SK-N-SH (cell line): ENCODE results near the gene RAET1L. TPM values are rescaled to one million over a fixed set of nuclear protein-coding genes. Genes with fewer than 3 reads are reported as not detected.

Experiments used
- CTCF ChIA-PET: fragments of 300-600, 350-600 bp; formaldehyde crosslinking; extraction: SDS; loops from one replicate; lab custom pipeline; 2021; lab: Yijun Ruan, JAX
- POLR2A ChIA-PET: fragments of 350-600 bp; sonication (Branson Sonifier 250); formaldehyde crosslinking; extraction: SDS; loops from one replicate; lab custom pipeline; 2020; ENCODE audit warnings: antibody characterized with exemption, inconsistent platforms; lab: Yijun Ruan, JAX
- DNase-seq: peaks from one replicate; pipeline ENCODE4 v3.0.0; 2012
- H2AFZ ChIP-seq: fragments of 200-600 bp; sonication (generic); 2 replicates; pipeline ENCODE4 v1.8.1; 2016; ENCODE audit warnings: antibody characterized with exemption, mild to moderate bottlenecking, low read depth
- H3F3A ChIP-seq: fragments of 200-600 bp; sonication (generic); replicated peaks from 2 replicates; pipeline ENCODE3; 2016; ENCODE audit warnings: antibody characterized with exemption, mild to moderate bottlenecking; ENCODE audit not compliant: insufficient read depth
- H3K27ac ChIP-seq, 2 experiments: fragments of 200-500 bp in 1 of 2; fragments of 200-600 bp in 1 of 2; sonication (Bioruptor generic) in 1 of 2; sonication (generic), shearing (Covaris generic) in 1 of 2; 2 replicates each; pipeline versions ENCODE4 v1.5.1 to v1.6.1; 2014 to 2016; ENCODE audit warnings: low read depth in 2 of 2, inconsistent platforms in 1 of 2, low read length in 1 of 2, mild to moderate bottlenecking in 1 of 2, mixed read lengths in 1 of 2
- H3K27me3 ChIP-seq: fragments of 200-600 bp; sonication (generic), shearing (Covaris generic); 2 replicates; pipeline ENCODE4 v1.6.1; 2016; ENCODE audit warnings: mixed run types; ENCODE audit not compliant: insufficient read depth
- H3K36me3 ChIP-seq, 2 experiments: fragments of 200-500 bp in 1 of 2; fragments of 200-600 bp in 1 of 2; sonication (Bioruptor generic) in 1 of 2; sonication (generic) in 1 of 2; replicated peaks in 1 of 2; 2 replicates each; pipeline versions ENCODE3 to v1.5.1; 2014 to 2016; ENCODE audit warnings: low read length in 1 of 2, mild to moderate bottlenecking in 1 of 2; ENCODE audit not compliant: insufficient read depth in 2 of 2, control insufficient read depth in 1 of 2
- H3K4me1 ChIP-seq, 2 experiments: fragments of 200-500 bp in 1 of 2; fragments of 200-600 bp in 1 of 2; sonication (Bioruptor generic) in 1 of 2; sonication (generic), shearing (Covaris generic) in 1 of 2; 2 replicates each; pipeline versions ENCODE4 v1.5.1 to v1.6.1; 2014 to 2016; ENCODE audit warnings: low read depth in 1 of 2, low read length in 1 of 2, mixed run types in 1 of 2; ENCODE audit not compliant: insufficient read depth in 2 of 2, control insufficient read depth in 1 of 2
- H3K4me2 ChIP-seq: fragments of 200-600 bp; sonication (generic), shearing (Covaris generic); 2 replicates; pipeline ENCODE4 v1.6.1; 2017; ENCODE audit warnings: mixed run types
- H3K4me3 ChIP-seq, 2 experiments: fragments of 200-500 bp in 1 of 2; fragments of 200-600 bp in 1 of 2; sonication (Bioruptor generic) in 1 of 2; sonication (generic), shearing (Covaris generic) in 1 of 2; 2 replicates each; pipeline versions ENCODE4 v1.5.1 to v1.8.1; 2014 to 2016; ENCODE audit warnings: low read depth in 2 of 2, inconsistent platforms in 1 of 2, low read length in 1 of 2, mild to moderate bottlenecking in 1 of 2, mixed read lengths in 1 of 2, moderate library complexity in 1 of 2
- H3K79me2 ChIP-seq: fragments of 200-600 bp; sonication (generic); 2 replicates; pipeline ENCODE4 v1.8.1; 2017; ENCODE audit warnings: mild to moderate bottlenecking; ENCODE audit not compliant: insufficient read depth
- H3K9ac ChIP-seq: fragments of 200-600 bp; sonication (generic); 2 replicates; pipeline ENCODE4 v1.6.1; 2017; ENCODE audit warnings: mixed run types
- H3K9me2 ChIP-seq: fragments of 200-600 bp; sonication (generic); 2 replicates; pipeline ENCODE4 v1.6.1; 2017; ENCODE audit warnings: mixed run types
- H3K9me3 ChIP-seq: fragments of 200-600 bp; sonication (generic); 2 replicates; pipeline ENCODE4 v1.6.1; 2017; ENCODE audit warnings: mixed run types, mild to moderate bottlenecking, moderate library complexity
- H4K20me1 ChIP-seq: fragments of 200-600 bp; sonication (generic); 2 replicates; pipeline ENCODE4 v1.6.1; 2017; ENCODE audit warnings: mild to moderate bottlenecking, mixed run types; ENCODE audit not compliant: insufficient read depth
- CHD2 ChIP-seq: fragments of 150-350 bp; IDR thresholded peaks from 2 replicates; pipeline ENCODE4 v1.6.1; 2018; ENCODE audit warnings: low read length; ENCODE audit not compliant: partially characterized antibody
- EP300 ChIP-seq, 2 experiments: IDR thresholded peaks; 2 replicates each; pipeline versions ENCODE4 v1.4.0 to v1.6.1; 2012; ENCODE audit warnings: borderline replicate concordance in 1 of 2, low read depth in 1 of 2, low read length in 1 of 2
- EZH2phosphoT487 ChIP-seq: fragments of 200-600 bp; sonication (generic); IDR thresholded peaks from 2 replicates; pipeline ENCODE4 v1.6.1; 2017; ENCODE audit warnings: low read depth, mixed run types, mild to moderate bottlenecking, antibody characterized with exemption, moderate library complexity, borderline replicate concordance
- FOXJ3 ChIP-seq: sonication (generic); formaldehyde crosslinking; IDR thresholded peaks from 2 replicates; pipeline ENCODE4 v1.5.1; 2020; ENCODE audit warnings: mild to moderate bottlenecking, missing genetic modification reagents
- FOXM1 ChIP-seq: IDR thresholded peaks from 2 replicates; pipeline ENCODE4 v1.4.0; 2012; ENCODE audit warnings: low read depth, mild to moderate bottlenecking
- GATA2 ChIP-seq: sonication (generic); formaldehyde crosslinking; IDR thresholded peaks from 2 replicates; pipeline ENCODE4 v1.5.0; 2020; ENCODE audit warnings: mild to moderate bottlenecking, missing genetic modification reagents
- MAX ChIP-seq: IDR thresholded peaks from 2 replicates; pipeline ENCODE4 v1.4.0; 2012; ENCODE audit warnings: low read depth
- MXI1 ChIP-seq: IDR thresholded peaks from 2 replicates; pipeline ENCODE4 v1.6.1; 2012; ENCODE audit warnings: mild to moderate bottlenecking, low read depth, low read length, improper control_type of control experiment
- NFIC ChIP-seq: IDR thresholded peaks from 2 replicates; pipeline ENCODE4 v1.4.0; 2012; ENCODE audit warnings: borderline replicate concordance
- POLR2AphosphoS5 ChIP-seq: IDR thresholded peaks from 2 replicates; pipeline ENCODE4 v1.6.1; 2012; ENCODE audit warnings: low read depth, low read length
- REST ChIP-seq: IDR thresholded peaks from 2 replicates; pipeline ENCODE4 v1.6.1; 2012; ENCODE audit warnings: mild to moderate bottlenecking, low read depth, low read length, moderate library complexity
- RXRA ChIP-seq: IDR thresholded peaks from 2 replicates; pipeline ENCODE4 v1.4.0; 2012; ENCODE audit warnings: low read depth, mild to moderate bottlenecking, borderline replicate concordance
- SIN3A ChIP-seq: IDR thresholded peaks from 2 replicates; pipeline ENCODE4 v1.6.1; 2012; ENCODE audit warnings: low read depth, mild to moderate bottlenecking, low read length, moderate library complexity, borderline replicate concordance
- TAF1 ChIP-seq: IDR thresholded peaks from 2 replicates; pipeline ENCODE4 v1.6.1; 2012; ENCODE audit warnings: low read depth, mild to moderate bottlenecking, low read length, moderate library complexity, borderline replicate concordance
- TCF12 ChIP-seq: IDR thresholded peaks from 2 replicates; pipeline ENCODE4 v1.4.0; 2012
- USF1 ChIP-seq: IDR thresholded peaks from 2 replicates; pipeline ENCODE4 v1.4.0; 2012; ENCODE audit warnings: low read depth, borderline replicate concordance
- USF2 ChIP-seq: fragments of 150-350 bp; IDR thresholded peaks from 2 replicates; pipeline ENCODE4 v1.6.1; 2017; ENCODE audit warnings: antibody characterized with exemption, low read length, low read depth, borderline replicate concordance
- YY1 ChIP-seq: IDR thresholded peaks from 2 replicates; pipeline ENCODE4 v1.4.0; 2012; ENCODE audit warnings: low read depth, mild to moderate bottlenecking
- ZBTB33 ChIP-seq: IDR thresholded peaks from 2 replicates; pipeline ENCODE4 v1.4.0; 2012; ENCODE audit warnings: low read depth, borderline replicate concordance
- WGBS: methylation state at CpG from one replicate; pipeline ENCODE4 v1.1.6; 2017; ENCODE audit warnings: low lambda C conversion rate; 5-methylcytosine and 5-hydroxymethylcytosine counted together
- polyA plus RNA-seq, 3 experiments: library from polyadenylated mRNA; depleted of rRNA; stranded (reverse); fragments of >200 nt; gene quantifications; 2 replicates each; pipeline ENCODE4 v1.2.3, GENCODE V29; 2012

RAET1L gene
- polyA plus RNA-seq, 1 of the 3 experiments (the other 2 are of a cell fraction): not detected

- no peaks in the 10 kb centered on the region for H3F3A ChIP-seq
- H2AFZ ChIP-seq: no peak overlapping the region
- no peaks in the 10 kb centered on the region for H3K9me2 ChIP-seq
- no peak overlapping the region for H3K4me3 ChIP-seq
- POLR2A ChIA-PET: no interaction called here
- no peak for DNase-seq
- no peak overlapping the region for H3K4me2 ChIP-seq
- H3K36me3 ChIP-seq: no peaks in the 10 kb centered on the region
- H3K79me2 ChIP-seq: no peaks in the 10 kb centered on the region
- H3K27me3 ChIP-seq: peaks cover 52% of the 10 kb centered on the region
- CTCF ChIA-PET: interaction anchor here (0.9 kb wide), 1 partner anchor 24 kb away, joined by 4 read pairs; no protein-coding TSS in a partner anchor
- 14% methylated on average over 2 of the region's 3 CpGs for WGBS
- no peak overlapping the region for H3K27ac ChIP-seq
- H3K4me1 ChIP-seq: no peaks in the 10 kb centered on the region
- H3K9ac ChIP-seq: no peak overlapping the region
- no peaks in the 10 kb centered on the region for H3K9me3 ChIP-seq
- H4K20me1 ChIP-seq: no peaks in the 10 kb centered on the region
- TF ChIP-seq FOXJ3 (CRISPR knock-in tag) (no peak), GATA2 (CRISPR knock-in tag) (no peak), TCF12 (no peak), CHD2 (no peak)
Observed at GRCh38 chr6:150030611-150031010, 5.3 kb upstream of the RAET1L start.

GRCh38 chr6:150029749-150030148 is 4.4 kb upstream of the RAET1L start:
- H3K9ac ChIP-seq: no peak overlapping the region
- no peak overlapping the region for H3K27ac ChIP-seq
- no peaks in the 10 kb centered on the region for H3K9me2 ChIP-seq
- no peaks in the 10 kb centered on the region for H4K20me1 ChIP-seq
- no peak overlapping the region for H3K4me2 ChIP-seq
- 42% methylated on average over 4 of the region's 4 CpGs for WGBS
- no peaks in the 10 kb centered on the region for H3K36me3 ChIP-seq
- no peaks in the 10 kb centered on the region for H3F3A ChIP-seq
- H2AFZ ChIP-seq: no peak overlapping the region
- ChIA-PET CTCF (interaction anchor here (0.9 kb wide), 1 partner anchor 23 kb away, joined by 4 read pairs; no protein-coding TSS in a partner anchor), POLR2A (no interaction called here)
- H3K27me3 ChIP-seq: peaks cover 53% of the 10 kb centered on the region
- no peaks in the 10 kb centered on the region; a peak in 1 of 4 replicates for H3K4me1 ChIP-seq
- DNase-seq: no peak
- no peaks in the 10 kb centered on the region for H3K9me3 ChIP-seq
- H3K4me3 ChIP-seq: no peak overlapping the region
- no peaks in the 10 kb centered on the region for H3K79me2 ChIP-seq
- TF ChIP-seq YY1 (no peak), GATA2 (CRISPR knock-in tag) (no peak), REST (no peak), EP300 (IDR thresholded peaks at IDR 0.05; ENCODE audit: borderline replicate concordance in 1 of 2, low read depth in 1 of 2, low read length in 1 of 2) (no peak), FOXM1 (no peak), POLR2AphosphoS5 (no peak), RXRA (no peak), USF2 (no peak), MXI1 (no peak), NFIC (no peak), MAX (no peak), ZBTB33 (no peak), EZH2phosphoT487 (no peak), TAF1 (no peak), USF1 (no peak), SIN3A (no peak)
